ENCODE results near the gene GJA3. TPM values are rescaled to one million over a fixed set of nuclear protein-coding genes. Genes with fewer than 3 reads are reported as not detected.

Gene GJA3
- total and polyA plus RNA-seq, 2 donors (not counting 3 experiments of a cell fraction or from before 2014, with no cell fraction given), result not detected

GRCh38 chr13:20157151-20157796, 3.6 kb downstream of the GJA3 start:
- Histone ChIP-seq H3K9ac (replicated peaks; ENCODE audit: extremely low read depth, insufficient read depth, low read length) (no peak overlapping the region), H3K4me3 (replicated peaks in 1 of 3; ENCODE audit: insufficient read depth in 1 of 3, low read depth in 1 of 3, low read length in 3 of 3) (no peak overlapping the region), H3K27me3 (ENCODE audit: control insufficient read depth in 2 of 2, insufficient read depth in 2 of 2, low read length in 2 of 2) (peaks cover 37 to 84% of the 10 kb centered on the region in 2 experiments), H3K4me2 (ENCODE audit: insufficient read depth, low read length) (no peak overlapping the region), H3K79me2 (ENCODE audit: control insufficient read depth, insufficient read depth, low read length) (no peaks in the 10 kb centered on the region), H3K9me1 (replicated peaks; ENCODE audit: control insufficient read depth, extremely low read depth, insufficient read depth, low read length) (no peaks in the 10 kb centered on the region), H3K27ac (ENCODE audit: insufficient read depth, low read depth, low read length) (no peak overlapping the region), H3K9me3 (replicated peaks; ENCODE audit: control insufficient read depth, insufficient read depth, low read length) (no peaks in the 10 kb centered on the region), H3K4me1 (ENCODE audit: control insufficient read depth, extremely low read depth, insufficient read depth, low read length) (peaks cover 2% of the 10 kb centered on the region), H2AFZ (ENCODE audit: low read depth, low read length) (no peak overlapping the region), H4K20me1 (replicated peaks; ENCODE audit: control insufficient read depth, extremely low read depth, insufficient read depth, low read length) (no peaks in the 10 kb centered on the region), H3K36me3 (ENCODE audit: control insufficient read depth in 2 of 2, extremely low read depth in 1 of 2, insufficient read depth in 2 of 2, low read length in 2 of 2) (no peaks in the 10 kb centered on the region)
- no peak for FAIRE-seq
- no TSS peak for BruUV-seq (replicated peaks)
- intact Hi-C loops (cut with micrococcal nuclease) (no loop called here), dilution Hi-C loops (cut with MboI; ENCODE audit: extremely low pct_ligation_motif_present, low sequenced_read_pairs) (no loop called here)
- CTCF ChIA-PET, result interaction anchor here (0.6 kb wide), 1 partner anchor 40 kb away, joined by 3 read pairs; no protein-coding TSS in a partner anchor
- no peak for DNase-seq (ENCODE audit: low read depth, low spot score)
- POLR2A ChIA-PET, result no interaction called here
- TF ChIP-seq EZH2 (IDR thresholded peaks at IDR 0.05; ENCODE audit: borderline replicate concordance, low read depth, low read length, severe bottlenecking) (no peak), JUN (IDR thresholded peaks at IDR 0.05; ENCODE audit: borderline replicate concordance, insufficient read depth, insufficient read length, low read depth) (no peak), POLR2AphosphoS5 (IDR thresholded peaks at IDR 0.05; ENCODE audit: insufficient read depth, low read depth, low read length) (no peak), POLR2A (IDR thresholded peaks at IDR 0.05; ENCODE audit: low read depth, low read length) (no peak)
- TF ChIP-seq, protein P1, sequence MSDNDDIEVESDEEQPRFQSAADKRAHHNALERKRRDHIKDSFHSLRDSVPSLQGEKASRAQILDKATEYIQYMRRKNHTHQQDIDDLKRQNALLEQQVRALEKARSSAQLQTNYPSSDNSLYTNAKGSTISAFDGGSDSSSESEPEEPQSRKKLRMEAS (IDR thresholded peaks at IDR 0.05; ENCODE audit: insufficient read depth, insufficient read length), result no peak
- TF ChIP-seq, protein P2, sequence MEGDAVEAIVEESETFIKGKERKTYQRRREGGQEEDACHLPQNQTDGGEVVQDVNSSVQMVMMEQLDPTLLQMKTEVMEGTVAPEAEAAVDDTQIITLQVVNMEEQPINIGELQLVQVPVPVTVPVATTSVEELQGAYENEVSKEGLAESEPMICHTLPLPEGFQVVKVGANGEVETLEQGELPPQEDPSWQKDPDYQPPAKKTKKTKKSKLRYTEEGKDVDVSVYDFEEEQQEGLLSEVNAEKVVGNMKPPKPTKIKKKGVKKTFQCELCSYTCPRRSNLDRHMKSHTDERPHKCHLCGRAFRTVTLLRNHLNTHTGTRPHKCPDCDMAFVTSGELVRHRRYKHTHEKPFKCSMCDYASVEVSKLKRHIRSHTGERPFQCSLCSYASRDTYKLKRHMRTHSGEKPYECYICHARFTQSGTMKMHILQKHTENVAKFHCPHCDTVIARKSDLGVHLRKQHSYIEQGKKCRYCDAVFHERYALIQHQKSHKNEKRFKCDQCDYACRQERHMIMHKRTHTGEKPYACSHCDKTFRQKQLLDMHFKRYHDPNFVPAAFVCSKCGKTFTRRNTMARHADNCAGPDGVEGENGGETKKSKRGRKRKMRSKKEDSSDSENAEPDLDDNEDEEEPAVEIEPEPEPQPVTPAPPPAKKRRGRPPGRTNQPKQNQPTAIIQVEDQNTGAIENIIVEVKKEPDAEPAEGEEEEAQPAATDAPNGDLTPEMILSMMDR (IDR thresholded peaks at IDR 0.05; ENCODE audit: extremely low read depth in 1 of 2, insufficient read depth in 1 of 2, low read depth in 1 of 2, low read length in 2 of 2), result no peak

Data from endothelial cell of umbilical vein (primary cell).